TTC549 (cell line): Measurements from ENCODE around the gene RPS6KB2.
"Not testable (repeated sequence)": the region's sequence is repeated elsewhere in the genome, so short reads cannot be mapped to it uniquely, and the experiment has no call there.

Experiments
- FAIRE-seq: peaks from 2 replicates; lab custom pipeline; 2012; peaks lifted over from hg19 to GRCh38; lab: Jason Lieb, UNC

Gene RPS6KB2

DNA sequence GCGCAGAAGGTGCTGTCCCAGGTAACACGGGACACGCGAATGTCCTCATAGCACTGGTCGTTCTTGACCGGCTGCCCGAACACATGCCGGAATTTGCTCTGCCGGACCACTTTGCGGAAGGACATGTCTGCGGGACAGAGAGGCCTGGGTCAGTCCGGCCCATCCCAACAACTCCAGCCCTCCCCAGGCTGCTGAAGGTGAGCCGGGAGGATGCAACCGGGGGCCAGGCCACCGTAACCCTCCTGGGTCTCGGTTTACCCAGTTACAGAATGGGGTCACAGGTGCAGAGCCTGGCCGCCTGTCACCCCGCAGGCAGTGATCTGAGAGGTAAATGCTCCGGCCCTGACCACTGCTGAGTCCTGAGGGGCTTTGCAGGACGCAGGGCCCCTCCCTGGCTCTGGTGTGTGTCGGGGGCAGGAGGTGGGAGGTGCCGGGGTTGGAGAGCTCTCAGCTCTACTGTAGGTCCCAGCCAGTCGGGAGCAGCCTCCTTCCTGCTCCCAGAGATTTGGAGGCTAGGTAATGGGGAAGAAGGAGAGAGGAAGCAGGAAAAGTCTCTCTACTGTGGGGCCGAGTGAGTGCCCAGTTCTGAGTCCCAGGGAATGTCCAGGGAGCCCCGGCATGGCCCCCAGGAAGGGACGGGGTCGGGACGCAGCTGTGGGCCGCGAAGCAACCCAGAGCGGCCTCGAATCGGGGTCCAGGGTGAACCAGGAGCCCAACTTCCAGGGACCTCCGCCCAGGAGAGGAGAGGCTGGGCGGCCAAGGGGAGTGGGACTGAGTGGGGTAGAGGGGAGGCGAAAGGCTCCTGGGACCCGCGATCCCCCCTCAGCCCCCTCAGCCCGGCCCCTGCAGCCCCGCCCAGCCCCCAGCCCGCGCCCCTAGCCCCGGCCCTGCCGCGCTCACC, 14.5 kb downstream of the RPS6KB2 start:
- no peak for FAIRE-seq

- FAIRE-seq: no peak
These were observed 17.2 kb downstream of the RPS6KB2 start for GRCh38 chr11:67445515-67445914.

- FAIRE-seq: no peak
These were observed 19.9 kb downstream of the RPS6KB2 start for GRCh38 chr11:67448220-67448609.

DNA sequence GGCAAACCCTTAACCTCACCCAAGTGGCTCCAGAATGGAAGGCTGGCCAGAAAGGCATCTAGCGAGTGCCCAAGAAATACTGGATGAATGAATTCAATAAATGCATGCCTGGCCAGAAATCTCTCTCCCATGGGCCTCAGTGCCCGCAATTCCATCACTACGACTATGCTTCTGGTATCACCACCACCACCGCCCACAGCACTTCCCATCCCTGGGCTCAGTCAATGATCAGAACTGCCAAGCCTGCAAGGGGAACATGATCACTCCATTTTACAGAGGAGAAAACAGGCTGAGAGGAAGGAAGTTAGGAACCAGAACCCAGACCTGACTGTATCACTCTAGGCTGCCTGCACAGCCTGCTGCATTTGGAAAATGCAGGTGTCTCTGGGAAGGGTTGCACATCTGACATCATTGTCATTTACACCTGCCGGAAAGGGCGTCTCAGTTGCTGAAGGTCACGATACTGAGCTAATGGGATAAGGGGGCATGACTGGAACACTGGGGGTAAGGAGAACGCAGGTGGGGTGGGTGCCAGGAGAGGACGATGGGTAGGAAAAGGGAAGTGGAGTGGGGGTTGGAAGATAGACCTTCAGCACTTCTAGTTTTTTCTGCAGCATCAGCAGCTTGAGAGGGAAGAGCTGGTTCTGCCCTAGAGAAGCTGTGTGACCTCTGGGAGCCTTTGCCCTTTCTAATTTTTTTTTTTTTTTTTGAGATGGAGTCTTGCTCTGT, 21.0 kb downstream of the RPS6KB2 start:
- no peak for FAIRE-seq

GRCh38 chr11:67450796-67451657, 22.7 kb downstream of the RPS6KB2 start:
- FAIRE-seq: no peak

- FAIRE-seq: no peak
These were observed 23.3 kb downstream of the RPS6KB2 start for GRCh38 chr11:67451658-67451976.

DNA sequence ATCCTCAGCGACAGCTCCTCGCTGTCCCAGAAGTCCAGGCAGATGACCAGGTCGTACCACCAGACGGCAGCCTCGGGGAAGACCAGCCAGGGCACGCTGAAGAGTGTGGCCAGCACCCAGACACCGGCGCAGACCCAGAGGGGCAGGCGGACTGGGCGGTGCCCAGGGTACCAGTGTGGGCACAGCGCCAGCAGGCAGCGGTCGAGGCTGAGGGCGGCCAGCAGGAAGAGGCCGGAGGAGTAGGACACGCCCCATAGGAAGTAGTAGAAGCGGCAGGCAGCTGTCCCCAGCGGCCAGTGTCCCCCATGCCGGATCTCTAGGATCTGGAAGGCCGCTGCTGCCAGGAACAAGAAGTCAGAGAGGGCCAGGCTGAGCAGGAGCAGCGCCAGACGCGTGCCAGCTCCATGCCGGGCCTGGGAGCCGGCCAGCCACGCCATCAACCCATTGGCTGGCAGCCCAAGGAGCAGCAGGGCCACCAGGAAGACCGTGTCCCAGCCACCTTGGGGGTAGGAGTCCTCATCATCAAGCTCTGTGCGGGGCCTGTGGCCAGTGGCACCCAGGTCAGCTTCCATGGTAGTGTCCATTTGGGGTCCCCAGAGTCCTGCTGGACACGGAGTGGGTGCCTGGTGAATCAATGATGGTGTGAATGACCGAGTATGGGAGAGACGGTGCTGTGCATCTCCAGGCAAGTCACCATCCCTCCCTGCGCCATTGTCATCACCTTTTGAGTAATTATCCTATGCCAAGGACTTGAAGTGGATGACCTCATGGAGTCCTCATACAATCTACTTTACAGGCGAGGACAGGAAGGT, 24.1 kb downstream of the RPS6KB2 start, which contains the start of gene GPR152:
GPR152 (minus strand) TSS at position 589 of the 812 bp plus-strand sequence; CDS start at position 584, 5 bp downstream.
- no peak for FAIRE-seq

DNA sequence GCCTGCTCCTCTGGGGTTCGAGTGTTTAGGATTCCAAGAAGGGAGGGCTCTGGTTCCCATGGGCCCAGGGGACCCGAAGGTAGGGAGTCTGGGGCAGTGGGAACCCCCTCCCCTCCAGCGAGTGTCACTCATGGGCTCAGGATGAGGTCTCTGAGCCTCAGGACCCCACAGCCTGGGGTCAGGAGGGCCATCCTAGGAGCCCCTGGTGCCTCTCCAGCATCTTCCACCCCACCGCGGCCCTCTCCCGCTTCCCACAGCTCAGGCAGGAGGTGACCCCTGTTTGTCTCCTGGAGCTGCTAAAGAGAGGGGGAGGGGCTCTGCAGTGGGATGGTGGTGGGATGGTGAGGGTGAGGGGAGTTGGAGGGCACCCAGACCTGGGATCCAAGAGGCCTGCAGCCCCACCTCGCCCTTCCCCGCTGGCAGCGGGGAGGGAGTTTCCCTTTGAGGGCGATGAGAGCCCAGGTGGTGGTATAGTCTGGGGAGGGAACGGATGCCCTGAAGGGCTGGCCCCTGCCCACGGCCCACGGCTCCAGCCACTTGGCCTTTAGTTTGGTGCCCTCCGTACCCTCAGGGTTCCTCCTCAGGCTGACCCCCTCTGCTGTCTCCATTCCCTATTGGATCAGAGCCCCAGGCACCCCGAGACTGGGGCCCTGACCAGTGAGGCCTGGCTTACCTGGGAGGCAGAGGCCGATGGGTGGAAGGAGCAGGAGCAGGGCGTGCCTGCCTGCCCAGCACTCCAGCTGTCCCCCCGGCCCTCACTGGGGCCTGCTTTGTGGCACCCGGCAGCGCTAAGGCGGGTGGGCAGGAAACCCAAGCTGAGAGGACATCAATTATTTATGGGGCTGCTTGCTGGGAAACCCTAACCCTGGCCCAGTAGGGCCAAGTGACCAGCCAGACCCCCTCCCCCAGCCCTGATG, 25.8 kb downstream of the RPS6KB2 start:
- FAIRE-seq: no peak

GRCh38 chr11:67455054-67455453, 26.8 kb downstream of the RPS6KB2 start, which contains the start of gene CABP4:
Gene CABP4 (plus strand): TSS chr11:67455354. CDS start chr11:67455424, 70 bp downstream.
- no peak for FAIRE-seq

GRCh38 chr11:67456068-67456705, 27.9 kb downstream of the RPS6KB2 start:
- FAIRE-seq: no peak

DNA sequence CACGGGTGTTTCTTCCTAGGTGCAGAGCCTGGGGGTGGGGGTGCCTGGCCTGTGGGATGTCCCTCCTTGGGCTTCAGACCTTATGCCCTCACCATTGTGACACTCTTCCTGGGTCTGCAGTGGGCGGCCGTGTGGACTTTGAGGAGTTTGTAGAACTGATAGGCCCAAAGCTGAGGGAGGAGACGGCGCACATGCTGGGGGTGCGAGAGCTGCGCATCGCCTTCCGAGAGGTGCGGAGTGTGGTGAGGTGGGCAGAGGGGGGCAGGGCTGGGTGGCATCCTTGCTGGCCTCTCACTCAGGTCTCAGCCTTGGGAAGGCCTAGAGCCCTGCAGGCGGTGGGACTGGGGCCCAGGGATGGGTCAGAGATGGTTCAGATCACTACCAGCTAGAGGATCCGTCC, 29.2 kb downstream of the RPS6KB2 start:
- no peak for FAIRE-seq

- no peak for FAIRE-seq
These were observed 30.0 kb downstream of the RPS6KB2 start for GRCh38 chr11:67458266-67458665.

GRCh38 chr11:67463186-67463585, 34.9 kb downstream of the RPS6KB2 start:
- no peak for FAIRE-seq

DNA sequence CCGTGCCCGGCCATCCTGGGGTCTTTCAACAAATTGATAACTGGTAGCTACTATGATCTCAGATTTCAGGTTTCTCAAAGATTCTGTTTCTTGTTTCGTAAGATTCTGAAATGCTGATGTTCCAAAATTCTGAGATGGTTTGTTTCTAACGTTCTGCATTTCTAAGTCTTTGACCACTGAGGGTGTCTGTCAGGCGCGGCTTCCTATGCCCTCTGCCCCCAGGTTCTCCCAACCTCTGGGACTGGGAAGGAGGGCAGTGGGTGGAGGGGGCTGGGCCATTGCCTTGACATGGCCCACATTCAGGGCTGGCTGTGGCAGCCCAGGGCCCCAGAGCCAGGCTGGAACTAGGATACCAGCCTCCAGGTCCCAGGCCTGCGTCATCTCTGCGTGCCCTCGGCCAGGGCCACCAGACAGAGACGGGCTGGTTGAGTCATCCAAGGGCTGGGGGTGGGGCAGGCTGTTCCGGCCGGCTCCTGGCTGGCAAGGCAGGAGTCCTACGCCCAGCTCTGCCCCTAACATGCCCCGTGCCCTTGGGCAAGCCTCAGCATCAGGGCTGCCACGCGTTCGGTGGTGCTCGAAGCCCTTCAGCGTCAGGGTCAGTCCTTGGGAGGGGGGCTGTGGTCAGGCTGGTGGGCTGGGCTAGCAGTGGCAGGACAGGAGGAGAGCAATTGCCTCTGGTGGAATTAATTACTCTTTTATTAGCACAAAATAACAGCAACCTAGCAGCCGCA, 35.6 kb downstream of the RPS6KB2 start:
- no peak for FAIRE-seq

GRCh38 chr11:67464411-67465188, 36.3 kb downstream of the RPS6KB2 start:
- FAIRE-seq: no peak

DNA sequence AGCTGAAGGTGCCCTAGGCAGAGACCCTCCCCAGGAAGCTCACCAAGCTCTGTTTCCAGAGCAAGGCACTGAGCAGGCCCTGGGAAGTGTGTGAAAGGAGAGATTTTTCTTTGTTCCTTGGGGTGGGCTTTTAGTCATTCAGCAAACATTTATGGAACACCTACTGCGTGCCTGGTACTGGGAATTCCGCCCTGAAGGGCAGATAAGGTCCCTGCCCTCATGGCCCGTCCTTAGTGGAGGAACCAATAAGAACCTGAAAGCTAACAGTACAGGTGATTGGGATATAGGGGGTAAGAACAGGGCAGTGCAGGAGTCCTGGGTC, 36.9 kb downstream of the RPS6KB2 start:
- FAIRE-seq: no peak

- FAIRE-seq: not testable (repeated sequence)
These were observed 37.2 kb downstream of the RPS6KB2 start for GRCh38 chr11:67465530-67465929.

GRCh38 chr11:67466367-67466766, 38.1 kb downstream of the RPS6KB2 start:
- FAIRE-seq: no peak
